Stimulated activated CD8-positive, alpha-beta memory T cell treated with anti-CD3 and anti-CD28 coated beads, Interleukin-4, amount 100 ng/mL, for 4 hours (primary cell): Measurements from ENCODE around the gene DENND5B.
"Not testable (repeated sequence)": the region's sequence is repeated elsewhere in the genome, so short reads cannot be mapped to it uniquely, and the experiment has no call there.

Experiments used
- DNase-seq, 2 donors: peaks; one replicate each; pipeline ENCODE4 v3.0.0-alpha.2; 2020; ENCODE audit warnings: low read depth in 2 of 2, low spot score in 1 of 2

Gene DENND5B

GRCh38 chr12:31507966-31508365 lies 83.0 kb downstream of the DENND5B start:
- DNase-seq, result no peak

- no peak for DNase-seq
Measured at GRCh38 chr12:31506515-31507306, 84.2 kb downstream of the DENND5B start.

GRCh38 chr12:31504625-31505222 lies 86.2 kb downstream of the DENND5B start:
- no peak for DNase-seq

GRCh38 chr12:31501014-31501413 lies 89.9 kb downstream of the DENND5B start:
- not testable (repeated sequence) for DNase-seq

GRCh38 chr12:31499567-31499966 lies 91.4 kb downstream of the DENND5B start:
- no peak for DNase-seq

- DNase-seq, result no peak
Measured at GRCh38 chr12:31498424-31498823, 92.5 kb downstream of the DENND5B start.

- DNase-seq, result no peak
Measured at GRCh38 chr12:31496257-31496656, 94.7 kb downstream of the DENND5B start.

GRCh38 chr12:31494455-31494854 lies 96.5 kb downstream of the DENND5B start:
- no peak for DNase-seq

- DNase-seq, result no peak
Measured at GRCh38 chr12:31492599-31493196, 98.2 kb downstream of the DENND5B start.

GRCh38 chr12:31491841-31492598 lies 98.9 kb downstream of the DENND5B start:
- no peak for DNase-seq

GRCh38 chr12:31491241-31491794 lies 99.6 kb downstream of the DENND5B start:
- DNase-seq, result no peak

GRCh38 chr12:31488737-31489338 lies 102.1 kb downstream of the DENND5B start:
- no peak for DNase-seq

GRCh38 chr12:31485571-31485970 lies 105.4 kb downstream of the DENND5B start:
- no peak for DNase-seq

- no peak for DNase-seq
Measured at GRCh38 chr12:31482816-31483215, 108.1 kb downstream of the DENND5B start.

GRCh38 chr12:31481415-31481814 lies 109.5 kb downstream of the DENND5B start:
- DNase-seq, result no peak

GRCh38 chr12:31479516-31480210 lies 111.3 kb downstream of the DENND5B start:
- DNase-seq, result no peak

GRCh38 chr12:31478898-31479297 lies 112.0 kb downstream of the DENND5B start:
- DNase-seq, result no peak

- no peak for DNase-seq
Measured at GRCh38 chr12:31478425-31478824, 112.5 kb downstream of the DENND5B start.

- DNase-seq, result no peak
Measured at GRCh38 chr12:31477687-31478086, 113.2 kb downstream of the DENND5B start.

- no peak for DNase-seq
Measured at GRCh38 chr12:31476437-31476836, 114.5 kb downstream of the DENND5B start.
